ENCODE results near the gene SLC17A1.

SLC17A1 gene

DNA sequence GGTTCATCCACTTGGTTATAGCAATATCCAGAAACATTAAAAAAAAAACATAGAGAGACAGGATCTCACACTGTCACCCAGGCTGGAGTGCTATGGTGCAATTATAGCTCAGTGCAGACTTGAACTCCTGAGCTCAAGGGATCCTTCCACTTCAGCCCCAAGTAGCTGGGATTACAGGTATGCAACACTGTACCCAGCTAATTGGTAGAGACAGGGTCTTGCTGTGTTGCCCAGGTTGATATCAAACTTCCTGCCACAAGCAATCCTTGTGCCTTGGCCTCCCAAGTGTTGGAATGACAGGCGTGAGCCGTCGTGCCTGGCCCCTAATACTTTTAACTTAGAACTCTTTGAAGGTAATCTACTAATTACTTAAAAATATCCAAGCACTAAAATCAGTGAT lies 818 bp upstream of the SLC17A1 start:
- DNase-seq (ENCODE audit: low spot score) = no peak

DNA sequence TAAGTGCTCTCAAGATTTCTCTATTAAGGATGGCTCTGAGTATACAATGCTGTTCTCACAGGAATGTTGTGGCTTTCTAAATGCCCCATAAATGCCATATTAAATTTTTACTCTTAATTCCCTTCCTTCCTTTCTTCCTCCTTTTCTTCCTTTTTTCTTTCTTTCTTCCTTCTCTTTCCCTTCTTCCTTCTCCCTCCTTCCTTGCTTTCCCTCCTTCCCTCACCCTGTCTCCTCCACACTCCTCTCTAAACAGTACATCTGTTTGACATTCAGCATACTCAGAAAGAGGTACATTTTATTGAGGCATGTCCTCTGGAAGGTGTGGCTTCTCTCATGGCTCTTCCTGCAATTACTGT lies 433 bp upstream of the SLC17A1 start:
- no peak for DNase-seq (ENCODE audit: low spot score)

DNA sequence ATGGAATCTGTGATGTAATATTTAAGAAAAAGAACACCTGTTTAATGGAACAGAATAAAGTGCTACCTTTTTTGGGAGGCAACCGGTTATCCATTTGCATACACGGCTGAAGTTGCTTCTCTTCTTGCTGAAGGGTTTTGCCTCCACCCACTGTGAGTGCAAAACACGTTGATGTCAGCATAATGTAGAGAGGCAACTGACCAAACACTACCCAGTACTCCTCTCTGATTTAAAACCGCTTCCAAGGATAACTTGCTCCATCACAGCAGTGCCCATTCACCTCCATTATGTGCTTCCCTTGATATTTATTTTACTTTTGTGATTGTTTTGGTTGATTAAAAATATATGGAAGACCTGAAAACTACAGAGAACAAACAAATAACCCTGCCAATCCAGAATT lies 1.4 kb downstream of the SLC17A1 start:
- DNase-seq (ENCODE audit: low spot score) = no peak

DNA sequence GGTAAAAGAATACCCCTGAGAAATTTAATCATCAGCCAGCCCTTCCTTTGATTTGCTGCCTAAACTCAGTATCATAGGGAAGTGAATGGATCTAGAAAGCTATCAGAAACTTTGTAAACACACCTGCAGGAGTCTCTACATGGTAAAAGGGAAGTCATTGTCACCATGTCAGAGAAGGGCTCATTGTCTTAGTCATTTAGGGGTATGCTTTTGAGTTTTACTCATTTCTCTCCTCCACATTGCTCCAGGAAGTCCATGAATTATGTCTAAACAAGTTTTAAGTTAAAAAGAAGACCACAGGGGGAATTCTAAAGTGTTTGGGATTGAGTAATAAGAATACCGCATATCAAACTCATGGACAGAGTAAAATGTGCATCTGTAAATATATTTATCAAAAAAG lies 2.5 kb downstream of the SLC17A1 start:
- DNase-seq (ENCODE audit: low spot score) = no peak

DNA sequence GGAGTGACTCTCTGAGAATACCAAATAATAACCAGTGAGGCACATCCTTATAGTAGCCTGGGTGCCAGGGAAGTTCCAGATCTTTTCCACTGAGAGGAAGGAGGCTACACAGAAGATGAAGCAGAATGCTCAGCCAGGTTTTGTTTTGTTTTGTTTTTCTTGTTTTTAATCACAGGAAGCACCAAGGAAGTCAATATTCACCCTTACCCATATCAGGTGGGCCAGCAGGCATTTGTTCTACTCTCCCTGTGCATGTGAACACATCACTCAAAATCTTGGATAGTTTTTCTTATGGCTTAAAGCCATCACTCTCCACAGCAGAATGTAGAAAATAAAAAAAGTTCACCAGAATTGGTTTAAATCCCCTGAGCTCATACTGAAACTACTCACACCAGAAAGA lies 10.5 kb downstream of the SLC17A1 start:
- DNase-seq (ENCODE audit: low spot score) = no peak

DNA sequence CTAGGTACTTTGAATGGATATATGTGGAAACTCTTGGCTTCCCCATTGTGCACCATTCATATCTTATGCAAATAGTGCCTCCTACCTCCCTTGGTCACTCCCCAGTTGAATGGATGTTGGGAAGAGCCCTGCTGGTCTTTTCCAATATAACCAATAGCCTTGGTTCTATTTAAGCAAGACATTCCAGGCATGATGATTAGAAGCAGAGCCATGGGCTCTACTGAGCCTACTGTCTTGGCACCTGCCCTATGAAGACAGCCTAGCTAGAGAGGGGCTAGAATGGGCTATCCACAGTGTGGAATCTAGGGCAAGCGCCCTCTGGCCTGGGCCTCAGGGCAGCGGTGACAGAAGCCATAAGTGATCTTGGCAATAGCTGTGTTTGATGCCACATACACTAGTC lies 15.6 kb downstream of the SLC17A1 start:
- no peak for DNase-seq (ENCODE audit: low spot score)

DNA sequence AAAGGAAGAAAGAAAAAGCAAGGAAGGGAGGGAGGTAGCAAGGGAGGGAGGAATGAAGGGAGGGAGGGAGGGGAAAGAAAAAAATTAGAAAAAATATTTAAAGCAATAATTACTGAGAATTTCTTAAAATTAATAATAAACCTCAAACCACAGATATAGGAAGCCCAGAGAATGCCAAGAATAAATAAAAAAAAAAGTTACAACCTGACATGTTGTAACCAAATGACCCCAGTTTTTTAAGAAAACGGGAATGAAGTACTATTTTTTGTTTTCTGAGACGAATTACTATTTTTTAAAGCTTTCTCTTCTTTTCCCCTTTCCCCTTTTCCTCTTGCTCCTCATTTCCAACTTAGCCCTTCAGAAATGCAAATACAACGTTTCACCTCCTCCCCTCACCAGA lies 16.7 kb downstream of the SLC17A1 start:
- no peak for DNase-seq (ENCODE audit: low spot score)

DNA sequence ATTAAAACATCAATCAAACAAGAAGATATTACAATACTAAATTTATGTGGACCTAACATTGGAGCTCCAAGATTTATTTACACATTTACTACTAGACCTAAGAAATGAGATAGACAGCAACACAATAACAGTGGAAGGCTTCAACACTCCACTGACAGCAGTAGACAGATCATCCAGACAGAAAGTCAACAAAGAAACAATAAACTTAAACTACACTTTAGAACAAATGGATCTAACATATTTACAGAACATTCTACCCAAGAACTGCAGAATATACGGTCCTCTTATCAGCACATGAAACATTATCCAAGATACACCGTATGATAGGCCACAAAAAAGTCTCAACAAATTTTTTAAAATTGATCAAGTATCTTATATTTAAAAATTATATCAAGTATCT lies 27.0 kb downstream of the SLC17A1 start:
- DNase-seq (ENCODE audit: low spot score) = no peak

DNA sequence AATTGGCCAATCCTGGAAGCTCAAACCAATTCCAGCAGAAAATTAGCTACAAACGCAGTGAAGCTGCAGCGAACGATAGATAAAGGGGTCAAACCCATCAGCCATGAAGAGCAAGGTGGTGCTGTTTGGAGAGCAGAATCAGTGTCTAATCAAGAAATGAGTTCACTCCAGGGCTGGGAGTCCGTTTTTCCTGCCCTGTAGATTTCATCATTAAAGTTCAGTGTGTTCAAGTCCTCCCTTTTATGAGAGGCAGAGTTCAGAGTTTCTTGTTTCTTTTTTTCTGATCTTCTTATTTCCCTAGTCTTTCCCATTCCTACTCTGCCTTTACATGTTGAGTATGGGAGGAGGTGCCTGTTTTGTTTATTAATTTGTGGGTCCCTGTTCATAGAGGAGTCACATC lies 30.4 kb downstream of the SLC17A1 start:
- no peak for DNase-seq (ENCODE audit: low spot score)

DNA sequence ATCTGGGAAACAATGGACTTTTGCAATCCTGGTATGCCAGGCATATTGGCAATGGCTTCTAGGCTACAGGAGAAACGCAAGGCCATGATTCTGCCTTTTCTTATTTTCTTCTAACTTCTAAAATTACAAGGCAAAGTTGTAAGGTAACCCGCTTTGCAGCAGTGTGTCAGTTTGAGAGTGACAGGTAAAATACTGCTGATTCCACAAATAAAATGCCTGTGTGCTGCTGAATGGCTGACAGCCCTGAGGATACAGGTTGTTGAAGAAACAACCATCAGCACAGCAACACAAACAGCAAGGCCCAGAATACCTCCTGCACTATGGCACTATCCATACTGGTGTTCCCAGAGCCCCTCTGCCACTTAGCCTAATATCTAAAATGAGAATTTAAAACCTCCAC lies 37.1 kb downstream of the SLC17A1 start:
- DNase-seq (ENCODE audit: low spot score) = no peak

DNA sequence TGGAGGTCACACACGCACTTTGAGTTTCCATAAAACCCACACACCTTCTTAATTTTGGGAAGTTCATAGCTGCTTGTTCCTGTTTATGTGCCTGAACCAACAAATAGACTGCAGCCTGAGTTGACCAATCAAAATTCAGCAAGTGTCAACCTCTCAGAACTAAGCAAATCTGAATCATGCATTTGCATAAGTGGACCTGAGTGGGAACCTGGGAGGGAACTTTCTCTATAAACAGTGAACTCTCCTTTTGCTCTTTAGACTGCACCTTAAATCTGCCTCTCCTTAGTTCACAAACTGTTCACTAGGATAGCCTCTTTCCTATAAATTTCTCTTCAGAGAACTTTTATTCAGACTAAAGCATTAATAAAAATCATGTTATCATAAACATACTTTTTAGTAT lies 37.9 kb downstream of the SLC17A1 start:
- DNase-seq (ENCODE audit: low spot score) = no peak

DNA sequence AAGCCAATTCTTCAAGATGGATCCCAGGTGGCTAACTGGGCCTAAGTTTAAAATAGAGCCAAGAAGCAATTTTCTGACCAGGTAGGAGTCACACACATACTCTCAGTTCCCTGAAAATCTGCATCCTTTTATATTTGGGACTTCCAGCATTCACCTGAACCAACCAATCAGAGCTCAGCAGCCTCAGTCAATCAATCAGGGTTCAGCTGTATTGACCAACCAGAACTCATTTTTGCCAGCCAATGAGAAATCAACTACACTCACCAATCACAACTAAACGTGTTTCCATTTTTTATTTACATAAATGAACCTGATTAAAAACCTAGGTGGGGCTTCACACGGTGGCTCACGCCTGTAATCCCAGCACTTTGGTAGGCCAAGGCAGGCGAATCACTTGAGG lies 39.8 kb downstream of the SLC17A1 start:
- no peak for DNase-seq (ENCODE audit: low spot score)

DNA sequence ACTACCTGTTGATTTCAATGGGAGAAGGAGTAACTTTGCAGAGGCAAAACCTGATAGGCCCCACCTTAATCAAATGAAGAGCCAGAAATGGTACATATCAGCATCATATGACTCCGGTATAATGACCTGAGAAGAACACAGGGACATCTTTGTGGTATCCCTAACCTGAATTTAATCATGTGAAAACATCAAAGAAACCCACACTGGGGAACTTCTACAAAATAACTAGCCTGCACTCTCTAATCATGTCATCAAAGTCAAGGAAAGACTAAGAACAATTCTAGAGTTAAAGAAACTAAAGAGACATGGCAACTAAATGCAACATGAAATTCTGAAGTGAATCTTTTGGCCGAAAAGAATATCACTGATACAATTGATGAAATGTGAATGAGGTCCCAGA lies 42.4 kb downstream of the SLC17A1 start:
- DNase-seq (ENCODE audit: low spot score) = no peak

DNA sequence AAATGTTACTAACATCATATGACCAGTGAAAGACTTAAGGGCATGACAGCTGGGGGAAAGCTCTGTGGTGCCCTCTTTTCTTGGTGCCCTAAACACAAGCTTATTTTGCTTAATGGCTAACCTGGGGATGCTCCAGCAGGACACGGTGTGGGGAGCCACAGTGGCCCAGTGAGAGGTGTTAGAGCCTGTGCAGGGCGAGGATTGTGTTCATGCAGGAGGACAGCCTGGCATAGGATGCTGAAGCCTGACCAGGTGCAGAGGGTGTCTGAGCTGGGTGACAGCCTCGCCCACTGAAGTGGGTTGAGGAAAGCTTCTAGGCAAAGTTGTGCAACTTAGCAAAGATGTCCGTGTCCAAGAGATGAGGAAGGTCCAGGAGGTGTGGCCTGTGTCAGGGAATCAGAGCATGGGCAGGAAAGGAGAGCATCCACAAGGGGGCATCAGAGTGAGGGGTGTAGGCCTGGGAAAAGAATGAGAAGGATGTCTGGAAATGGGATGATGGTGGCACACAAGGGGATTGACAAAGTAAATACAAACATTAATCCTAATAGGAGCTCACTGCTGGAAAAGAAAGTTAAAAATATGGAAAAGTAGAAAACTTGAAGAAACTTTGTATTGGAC lies 43.4 kb downstream of the SLC17A1 start:
- DNase-seq (ENCODE audit: low spot score) = peak; percentile 52

DNA sequence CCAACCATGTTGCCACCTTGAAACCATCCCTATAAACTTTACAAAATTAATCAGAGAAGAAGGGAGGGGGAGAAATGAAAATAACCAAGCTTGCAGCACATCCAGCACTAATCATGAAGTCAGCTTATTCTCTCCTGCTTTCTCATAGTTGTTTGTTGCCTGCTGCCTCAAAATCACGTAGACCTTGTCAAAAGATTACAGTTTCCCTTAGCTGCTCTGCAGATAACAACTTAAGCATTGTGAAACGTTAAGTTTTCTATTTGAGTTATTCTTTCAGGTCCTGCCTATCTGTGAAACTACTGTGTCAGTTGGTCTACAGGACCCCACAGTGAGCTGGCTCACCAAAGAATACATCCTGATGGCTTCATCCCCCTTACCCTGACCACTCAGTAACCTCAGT lies 44.4 kb downstream of the SLC17A1 start:
- no peak for DNase-seq (ENCODE audit: low spot score)

DNA sequence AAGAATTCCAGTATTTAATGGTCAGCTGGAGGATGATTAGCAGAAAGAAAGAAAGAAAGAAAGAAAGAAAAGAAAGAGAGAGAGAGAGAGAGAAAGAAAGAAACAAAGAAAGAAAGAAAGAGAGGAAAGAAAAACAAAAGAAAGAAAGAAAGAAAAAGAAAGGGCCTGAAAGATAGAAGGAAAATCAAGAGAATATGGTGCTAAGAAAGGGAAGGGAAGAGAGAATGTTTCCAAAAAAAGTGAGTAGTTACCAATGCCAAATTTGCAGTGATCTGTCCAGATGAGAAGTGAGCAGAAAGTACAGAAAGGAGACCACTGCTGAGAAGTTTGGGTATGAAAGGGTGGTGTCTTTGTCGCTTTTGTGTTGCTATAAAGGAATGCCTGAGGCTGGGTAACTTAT lies 50.7 kb downstream of the SLC17A1 start:
- DNase-seq (ENCODE audit: low spot score) = no peak

DNA sequence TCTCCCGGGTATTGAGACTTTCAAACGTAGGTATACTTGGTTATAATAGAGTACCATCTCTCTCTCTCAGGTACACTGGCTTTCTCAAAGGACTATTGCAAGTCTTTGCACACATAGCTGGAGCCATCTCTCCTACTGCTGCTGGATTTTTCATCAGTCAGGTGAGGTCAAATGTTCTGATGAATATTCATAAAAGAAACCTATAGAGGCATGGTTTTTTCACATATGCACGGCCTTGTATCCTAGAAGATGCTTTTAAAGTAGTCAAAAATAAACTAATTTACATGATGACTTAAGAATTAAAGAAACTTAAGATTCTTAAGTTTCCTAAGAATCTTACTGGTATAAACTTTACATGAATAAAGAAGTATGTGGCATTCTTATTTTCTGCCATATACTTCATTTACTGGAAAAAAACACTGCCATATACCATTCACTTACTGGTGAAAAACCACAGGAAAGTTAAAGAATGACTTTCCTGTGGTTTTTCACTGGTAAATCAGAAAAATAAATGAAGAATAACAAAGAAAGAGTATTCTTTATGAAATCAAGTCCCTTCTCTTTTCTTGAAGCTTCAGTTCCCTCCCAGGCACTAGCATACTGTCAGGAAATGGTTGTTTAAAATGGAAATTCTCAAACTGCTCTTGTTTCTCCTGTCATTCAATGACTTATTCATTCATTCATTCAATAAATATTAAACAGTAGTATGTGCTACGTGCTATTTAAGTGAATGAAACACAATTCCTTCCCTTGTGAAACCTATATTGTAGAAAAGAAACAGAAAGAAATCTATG lies 53.8 kb downstream of the SLC17A1 start:
- no peak for DNase-seq (ENCODE audit: low spot score)

DNA sequence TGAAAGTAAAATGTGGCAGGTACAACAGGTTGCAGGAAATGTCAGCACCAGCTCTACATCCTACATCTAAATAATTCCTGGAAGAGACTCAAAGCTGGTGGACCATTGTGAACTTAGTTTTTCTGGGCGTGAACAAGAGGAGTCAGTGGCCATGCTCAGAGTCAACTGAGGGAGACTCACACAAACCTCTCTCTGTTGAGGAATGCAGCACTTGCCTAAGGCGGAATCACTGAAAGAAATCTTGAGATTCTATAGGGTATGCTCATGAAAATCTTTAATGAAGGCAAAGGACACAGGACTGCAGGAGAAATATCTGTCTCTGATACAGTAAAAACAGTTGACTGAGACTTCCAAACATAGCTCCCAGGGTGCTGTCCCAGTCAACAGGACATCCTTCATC lies 54.8 kb downstream of the SLC17A1 start:
- no peak for DNase-seq (ENCODE audit: low spot score)

DNA sequence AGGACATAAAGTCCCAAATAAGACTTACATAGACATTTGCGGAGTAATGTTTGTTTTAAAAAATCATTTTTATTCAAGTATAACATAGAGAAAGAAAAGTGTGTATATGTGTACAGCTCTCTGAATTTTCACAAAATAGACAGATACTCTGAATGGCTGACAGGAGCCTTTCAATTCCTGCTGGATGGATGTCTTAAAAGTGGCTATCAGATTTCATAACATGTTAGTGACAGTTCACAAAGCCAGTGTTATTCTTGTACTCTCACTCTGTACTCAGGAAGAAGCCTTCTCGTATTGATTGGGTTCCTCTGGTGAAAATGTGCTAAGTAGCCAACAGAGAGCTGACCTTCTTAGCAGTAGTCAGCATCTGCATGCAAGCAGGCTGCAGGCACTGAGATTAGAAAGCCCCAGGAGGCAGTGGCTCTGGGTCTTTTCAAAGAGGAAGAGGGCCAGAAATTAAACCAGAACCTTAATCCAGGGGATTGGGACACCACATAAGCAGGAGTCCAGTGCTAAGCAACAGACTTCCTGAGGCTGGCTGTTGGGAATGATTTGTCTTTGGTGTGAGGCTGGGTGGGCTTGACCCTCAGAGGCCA lies 57.6 kb downstream of the SLC17A1 start:
- no peak for DNase-seq (ENCODE audit: low spot score)

DNA sequence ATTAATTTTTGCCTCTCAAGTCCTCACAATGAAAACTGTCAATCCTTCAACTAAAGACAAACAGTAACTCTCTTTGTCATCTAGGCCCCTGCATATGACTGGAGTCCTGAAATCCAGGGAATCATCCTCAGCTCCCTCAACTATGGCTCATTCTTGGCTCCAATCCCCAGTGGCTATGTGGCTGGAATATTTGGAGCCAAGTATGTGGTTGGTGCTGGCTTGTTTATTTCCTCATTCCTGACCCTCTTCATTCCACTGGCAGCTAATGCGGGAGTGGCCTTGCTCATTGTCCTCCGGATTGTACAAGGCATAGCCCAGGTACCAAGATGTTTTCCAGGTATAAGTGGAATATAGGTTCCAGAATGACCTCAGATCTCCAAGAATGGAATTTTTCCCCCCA lies 61.9 kb downstream of the SLC17A1 start:
- no peak for DNase-seq (ENCODE audit: low spot score)

DNA sequence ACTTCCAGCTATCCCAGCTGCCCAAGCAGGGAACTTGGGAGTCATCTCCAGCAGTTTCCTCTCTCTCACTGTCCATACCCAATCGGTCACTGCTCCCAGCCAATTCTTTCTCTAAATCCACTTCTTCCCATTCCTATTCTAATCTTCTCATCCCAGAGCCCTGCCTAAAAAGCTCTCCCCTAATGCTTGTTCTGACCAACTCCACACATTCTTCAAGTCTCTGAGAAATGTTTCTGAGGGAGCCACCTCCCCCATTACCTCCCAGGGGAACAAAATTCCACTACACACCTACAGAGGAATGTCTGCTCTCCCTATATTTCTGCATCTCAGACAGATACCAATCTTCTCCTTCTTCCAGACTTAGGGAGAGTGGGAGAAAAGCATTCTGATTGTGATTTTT lies 63.3 kb downstream of the SLC17A1 start:
- no peak for DNase-seq (ENCODE audit: low spot score)

DNA sequence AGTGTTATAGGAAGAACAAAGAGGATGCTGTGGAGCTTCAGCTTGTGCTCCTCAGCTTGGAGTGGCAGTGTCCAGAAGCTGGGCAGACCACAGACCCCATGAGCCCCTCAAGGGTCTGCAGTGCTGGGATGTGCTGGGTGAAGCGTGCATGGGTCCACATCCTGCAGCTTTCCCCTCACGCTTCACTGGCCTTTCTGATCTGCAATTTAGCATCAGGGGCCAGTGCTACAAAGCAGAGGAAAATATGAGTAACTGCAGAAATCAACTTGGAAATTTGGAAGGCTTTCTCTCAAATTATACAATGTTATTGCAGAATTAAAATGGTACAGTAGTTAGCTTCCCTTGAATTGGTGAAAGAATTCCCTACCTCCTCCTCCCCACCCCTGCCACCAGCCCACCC lies 67.2 kb downstream of the SLC17A1 start:
- DNase-seq (ENCODE audit: low spot score) = no peak

DNA sequence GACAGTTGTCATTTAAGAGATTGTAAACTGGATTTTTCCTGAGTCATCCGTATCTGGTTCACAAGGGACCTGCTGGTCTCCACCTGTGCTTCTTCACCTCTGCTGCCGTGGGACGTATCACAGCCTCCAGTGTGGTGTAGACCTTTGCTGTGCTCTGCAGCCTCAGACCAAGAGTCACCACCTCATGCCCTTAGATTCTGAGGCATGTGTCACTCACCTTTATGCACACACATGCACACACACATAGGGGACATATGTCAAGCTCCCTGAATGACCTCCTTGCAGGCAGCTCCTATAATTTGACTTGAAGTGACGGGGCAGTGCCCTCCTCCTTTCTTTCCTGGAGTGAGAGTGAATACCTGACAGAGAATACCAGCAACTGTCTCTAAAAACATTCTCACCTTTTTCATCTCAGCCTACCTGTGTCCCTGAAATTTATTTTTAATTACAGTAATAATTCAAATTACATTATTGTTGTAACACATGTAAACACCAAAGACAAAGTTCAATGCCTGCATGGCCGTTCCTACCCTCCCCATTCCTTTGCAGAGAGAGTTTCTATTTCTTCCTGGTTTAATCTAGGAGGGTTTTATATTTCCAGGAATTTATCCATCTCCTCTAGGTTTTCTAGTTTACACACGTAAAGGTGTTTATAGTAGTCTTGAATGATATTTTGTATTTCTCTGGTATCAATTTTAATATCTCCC lies 73.8 kb downstream of the SLC17A1 start:
- no peak for DNase-seq (ENCODE audit: low spot score)
